GM18951 (cell line): ENCODE data around the gene ZNF813.
"Not testable (repeated sequence)": the region's sequence is repeated elsewhere in the genome, so short reads cannot be mapped to it uniquely, and the experiment has no call there.

Experiments
- POLR2A ChIP-seq: IDR thresholded peaks from 4 replicates; pipeline ENCODE4 v1.6.1; 2011; ENCODE audit warnings: mild to moderate bottlenecking; ENCODE audit not compliant: insufficient read length, insufficient read depth; ENCODE audit errors: extremely low read depth
- in situ Hi-C: fragments of 300-500 bp; cut with MboI; formaldehyde crosslinking; loops from one replicate; pipeline ENCODE4 v1.12.0; 2022; ENCODE audit warnings: low sequenced_read_pairs, mixed read lengths, inconsistent platforms; ENCODE audit not compliant: unreplicated experiment

ZNF813 gene

DNA sequence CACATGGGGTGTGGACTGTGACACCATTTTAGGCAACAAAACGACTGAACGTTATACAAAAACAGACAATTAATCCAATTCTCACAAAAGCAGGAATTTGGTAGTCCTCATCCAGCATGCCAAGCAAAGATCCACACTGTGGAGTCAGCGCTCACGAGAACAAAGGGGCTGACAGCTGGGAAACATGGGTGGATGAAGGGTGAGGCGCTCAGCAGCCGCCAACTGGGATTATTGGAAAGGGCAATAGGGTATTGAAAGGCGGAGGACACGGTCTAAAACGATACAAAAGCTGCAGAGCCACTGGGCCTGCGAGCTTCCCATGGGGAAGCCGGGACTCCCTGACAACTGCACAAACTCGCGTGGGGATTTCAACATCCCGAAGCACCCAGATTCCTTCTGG lies 4.7 kb upstream of the ZNF813 start:
- no peak for TF ChIP-seq POLR2A
- in situ Hi-C loops: no loop called here

DNA sequence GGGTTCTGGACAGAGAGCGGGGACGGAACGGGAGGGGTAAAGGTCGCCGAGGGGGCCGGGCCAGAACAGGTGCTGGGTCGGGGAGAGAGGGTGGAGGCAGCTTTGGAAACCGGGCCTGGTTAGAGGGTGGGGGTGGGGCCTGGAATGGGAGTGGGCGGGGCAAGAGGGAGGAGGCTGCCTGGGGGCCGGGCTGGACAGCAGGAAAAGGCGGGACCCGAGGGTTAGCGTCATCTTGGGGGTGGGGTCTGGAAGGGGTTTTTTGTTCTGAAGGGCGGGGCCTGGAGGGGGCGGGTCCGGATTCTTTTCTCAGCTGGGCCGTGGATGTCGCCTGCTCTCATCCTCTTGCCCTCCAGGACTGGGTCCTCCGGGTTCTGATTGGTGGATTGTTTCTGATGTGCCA lies 4.3 kb upstream of the ZNF813 start:
- TF ChIP-seq POLR2A: no peak
- in situ Hi-C loops: no loop called here

- no peak for TF ChIP-seq POLR2A
- in situ Hi-C loops: no loop called here
Measured at GRCh38 chr19:53466726-53467484, 628 bp upstream of the ZNF813 start.

DNA sequence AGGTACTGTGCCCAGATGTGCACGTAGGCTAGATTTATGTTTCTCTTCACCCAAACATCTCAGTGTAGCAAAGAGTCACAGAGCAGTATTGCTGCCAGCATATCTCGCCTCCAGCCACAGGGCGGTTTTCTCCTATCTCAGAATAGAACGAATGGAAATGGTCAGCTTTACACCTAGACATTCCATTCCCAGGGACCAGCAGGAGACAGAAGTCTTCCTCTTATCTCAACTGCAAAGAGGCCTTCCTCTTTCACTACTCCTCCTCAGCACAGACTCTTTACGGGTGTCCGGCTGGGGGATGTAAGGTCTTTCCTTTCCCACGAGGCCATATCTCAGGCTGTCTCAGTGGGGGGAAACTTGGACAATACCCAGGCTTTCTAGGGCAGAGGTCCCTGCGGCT lies 1.1 kb downstream of the ZNF813 start:
- in situ Hi-C loops: not testable (repeated sequence)

- no peak for TF ChIP-seq POLR2A
- in situ Hi-C loops: no loop called here
Measured at GRCh38 chr19:53471916-53472315, 4.4 kb downstream of the ZNF813 start.

DNA sequence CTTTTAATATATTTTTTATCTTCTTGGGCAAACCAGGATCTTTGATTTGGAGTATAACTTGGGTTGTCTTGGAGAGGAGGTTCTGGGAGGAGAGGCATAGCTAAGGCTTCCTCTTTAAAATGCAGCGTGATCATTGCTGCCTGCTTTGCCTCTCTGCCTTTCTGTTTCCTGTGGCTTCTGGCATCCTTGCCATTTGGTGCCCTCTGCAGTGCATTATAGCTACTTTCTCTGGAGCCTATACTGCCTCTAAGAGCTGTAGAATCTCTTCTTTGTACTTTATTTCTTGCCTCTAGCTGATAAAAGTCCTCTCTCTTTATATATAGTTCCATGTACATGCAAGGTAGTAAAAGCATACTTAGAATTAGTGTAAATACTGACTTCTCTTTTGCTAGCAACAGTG lies 7.3 kb downstream of the ZNF813 start:
- in situ Hi-C loops: not testable (repeated sequence)

DNA sequence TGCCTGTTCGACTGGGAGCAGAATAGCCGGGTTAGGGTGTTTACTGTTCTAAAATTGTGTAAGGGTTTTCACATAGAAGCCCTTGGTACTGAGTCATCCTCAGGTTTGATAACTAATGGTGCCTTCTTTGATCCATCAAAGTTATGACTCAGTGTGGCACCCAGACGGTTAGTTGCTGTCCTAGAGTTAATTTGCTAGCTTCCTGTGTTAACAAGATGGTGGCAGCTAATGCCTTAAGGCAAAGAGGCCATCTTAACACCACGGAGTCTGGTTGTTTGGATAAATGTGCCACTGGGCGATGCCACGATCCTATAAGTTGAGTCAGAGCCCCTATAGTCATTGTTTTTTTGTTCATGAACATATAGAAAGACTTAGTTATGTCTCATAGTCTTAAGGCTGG lies 7.9 kb downstream of the ZNF813 start:
- in situ Hi-C loops: not testable (repeated sequence)

DNA sequence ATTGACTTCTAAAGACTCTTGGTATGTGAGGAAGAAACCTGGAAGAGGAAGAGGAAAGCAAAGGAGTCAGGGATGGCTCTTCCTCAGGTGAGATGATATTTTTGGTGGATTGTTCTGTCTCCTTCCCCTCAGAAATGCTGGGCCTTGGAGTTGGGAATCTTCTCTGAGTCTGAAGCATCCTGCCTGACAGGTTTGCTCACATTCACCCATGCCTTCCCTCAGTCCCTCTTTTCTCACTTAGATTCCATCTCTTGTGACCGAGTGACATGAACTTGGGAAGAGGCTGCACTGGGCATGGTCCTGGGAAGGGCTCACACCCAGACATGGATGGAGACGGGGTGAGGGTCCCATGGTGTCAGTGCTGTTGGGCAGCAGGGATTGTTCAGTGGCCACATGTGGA lies 16.2 kb downstream of the ZNF813 start:
- in situ Hi-C loops: not testable (repeated sequence)

DNA sequence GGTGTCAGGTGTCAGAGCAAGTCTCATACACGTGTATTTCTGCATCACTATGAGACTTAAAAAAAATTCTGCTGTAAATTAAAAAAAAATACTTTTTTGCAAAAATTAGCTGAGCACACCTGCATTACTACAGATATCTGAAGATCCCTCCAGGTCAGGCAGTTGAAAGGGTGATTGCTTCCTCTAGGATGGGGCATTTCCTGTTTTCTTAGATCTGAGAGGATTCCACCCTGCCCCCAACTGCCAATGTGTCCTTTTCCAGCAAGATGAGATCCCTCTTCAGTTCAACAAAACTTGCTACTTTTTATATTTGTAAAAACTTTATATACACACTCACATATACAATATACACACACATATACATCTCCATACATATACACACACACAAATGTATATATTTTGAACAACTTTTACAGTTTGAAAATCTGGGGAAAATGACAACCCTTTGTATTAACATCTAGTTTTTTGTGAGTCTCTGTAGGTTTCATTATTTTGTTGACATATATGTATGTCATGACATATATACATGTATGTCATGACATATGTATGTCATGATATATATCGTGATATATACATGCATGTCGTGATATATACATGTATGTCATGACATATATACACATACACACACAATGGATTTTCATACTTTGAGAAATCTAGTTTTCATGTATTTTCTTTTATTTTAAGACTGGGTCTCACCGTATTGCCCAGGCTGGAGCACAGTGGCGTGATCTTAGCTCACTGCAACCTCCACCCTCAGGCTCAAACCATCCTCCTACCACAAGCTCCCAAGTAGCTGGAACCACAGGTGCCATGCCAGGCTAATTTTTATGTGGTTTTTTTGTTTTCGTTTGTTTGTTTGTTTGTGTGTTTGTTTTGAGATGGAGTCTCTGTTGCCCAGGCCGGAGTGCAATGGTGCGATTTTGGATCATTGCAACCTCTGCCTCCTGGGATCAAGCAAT lies 17.8 kb downstream of the ZNF813 start:
- in situ Hi-C loops: no loop called here

GRCh38 chr19:53492153-53492552 lies 24.6 kb downstream of the ZNF813 start:
- no peak for TF ChIP-seq POLR2A
- in situ Hi-C loops: no loop called here

More for the DNA sequence above, 17.8 kb downstream of the ZNF813 start:
- TF ChIP-seq POLR2A: no peak

GRCh38 chr19:53497311-53498023 lies 29.9 kb downstream of the ZNF813 start:
- in situ Hi-C loops: not testable (repeated sequence)

DNA sequence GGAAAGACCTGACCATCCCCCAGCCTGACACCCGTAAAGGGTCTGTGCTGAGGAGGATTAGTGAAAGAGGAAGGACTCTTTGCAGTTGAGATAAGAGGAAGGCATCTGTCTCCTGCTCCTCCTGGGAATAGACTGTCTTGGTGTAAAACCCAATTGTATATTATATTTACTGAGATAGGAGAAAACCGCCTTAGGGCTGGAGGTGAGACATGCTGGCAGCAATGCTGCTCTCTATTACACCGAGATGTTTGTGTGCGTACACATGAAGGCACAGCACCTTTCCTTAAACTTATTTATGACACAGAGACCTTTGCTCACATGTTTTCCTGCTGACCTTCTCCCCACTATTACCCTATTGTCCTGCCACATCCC lies 30.5 kb downstream of the ZNF813 start:
- in situ Hi-C loops: not testable (repeated sequence)

DNA sequence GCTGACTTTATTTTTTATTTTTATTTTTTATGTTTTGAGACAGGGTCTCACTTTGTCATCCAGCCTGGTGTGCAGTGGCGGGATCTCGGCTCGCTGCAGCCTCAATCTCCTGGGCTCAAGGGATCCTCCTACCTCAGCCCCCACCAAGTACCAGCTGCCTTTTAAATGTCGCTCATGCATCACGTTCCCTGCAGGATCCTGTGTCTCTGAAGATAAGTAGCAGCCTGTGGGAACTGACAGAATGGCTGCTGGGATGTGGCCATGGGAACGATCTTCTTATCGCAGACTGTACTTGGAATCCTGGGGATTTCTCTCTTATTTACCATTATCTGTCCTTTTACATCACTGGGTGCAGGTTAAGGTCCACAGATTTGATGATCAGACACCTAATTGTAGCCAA lies 35.6 kb downstream of the ZNF813 start:
- in situ Hi-C loops: not testable (repeated sequence)

- in situ Hi-C loops: not testable (repeated sequence)
Measured at GRCh38 chr19:53503671-53504364, 36.3 kb downstream of the ZNF813 start.

DNA sequence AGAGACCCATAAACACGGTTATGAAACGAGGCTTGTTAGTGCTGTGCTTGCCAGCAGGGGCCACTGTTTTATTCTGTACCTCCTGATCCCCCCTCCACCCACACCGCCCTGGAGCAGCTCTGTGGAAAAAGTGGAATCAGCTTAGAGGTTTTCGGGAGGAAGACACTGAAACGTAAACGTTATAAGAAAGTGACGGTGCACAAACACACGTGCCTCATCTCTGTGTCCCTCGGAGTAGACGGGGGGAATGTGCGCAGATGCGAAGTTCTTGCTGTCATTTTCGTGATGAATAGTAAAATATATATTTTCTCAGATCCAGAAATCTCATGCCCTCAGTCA lies 36.8 kb downstream of the ZNF813 start:
- in situ Hi-C loops: not testable (repeated sequence)
